ENCODE data around the gene LSM4.

LSM4 gene

DNA sequence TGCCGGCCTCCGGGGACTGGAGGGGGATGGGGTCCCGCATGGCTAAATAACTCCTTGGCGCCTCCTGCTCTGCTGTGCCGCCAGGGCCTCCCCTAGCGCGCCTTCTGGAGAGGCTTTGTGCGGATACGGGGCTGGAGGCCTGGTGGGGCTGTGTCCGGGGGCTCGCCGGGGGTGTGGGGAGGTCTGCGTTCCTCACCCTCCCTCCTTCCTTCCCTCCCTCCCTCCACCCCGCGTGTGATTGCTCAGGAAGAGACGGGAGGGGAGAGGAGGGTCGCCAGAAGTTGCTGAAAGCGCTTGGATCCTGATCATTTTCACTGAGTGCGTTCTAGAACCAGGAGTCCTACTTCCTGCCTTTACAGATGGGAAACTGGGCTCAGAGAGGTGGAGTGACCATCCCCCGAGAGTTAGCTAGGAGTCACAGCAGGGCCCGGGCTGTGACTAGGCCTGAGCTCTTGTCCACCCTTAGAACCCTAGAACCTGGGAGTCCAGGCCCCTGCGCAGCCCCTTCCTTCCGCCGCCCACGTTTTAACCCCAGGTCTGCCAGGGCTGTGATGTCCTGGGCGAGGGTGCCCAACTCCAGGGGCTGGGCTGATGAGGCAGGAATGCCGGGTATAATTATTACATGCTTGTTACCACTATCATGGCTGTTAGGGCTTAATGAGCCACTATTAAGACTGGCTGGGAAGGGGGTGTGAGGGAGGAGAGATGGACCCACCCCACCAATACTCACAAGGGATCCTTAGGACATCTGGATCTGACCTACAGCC, 40.7 kb downstream of the LSM4 start (continued):
- TF ChIP-seq, protein P1, sequence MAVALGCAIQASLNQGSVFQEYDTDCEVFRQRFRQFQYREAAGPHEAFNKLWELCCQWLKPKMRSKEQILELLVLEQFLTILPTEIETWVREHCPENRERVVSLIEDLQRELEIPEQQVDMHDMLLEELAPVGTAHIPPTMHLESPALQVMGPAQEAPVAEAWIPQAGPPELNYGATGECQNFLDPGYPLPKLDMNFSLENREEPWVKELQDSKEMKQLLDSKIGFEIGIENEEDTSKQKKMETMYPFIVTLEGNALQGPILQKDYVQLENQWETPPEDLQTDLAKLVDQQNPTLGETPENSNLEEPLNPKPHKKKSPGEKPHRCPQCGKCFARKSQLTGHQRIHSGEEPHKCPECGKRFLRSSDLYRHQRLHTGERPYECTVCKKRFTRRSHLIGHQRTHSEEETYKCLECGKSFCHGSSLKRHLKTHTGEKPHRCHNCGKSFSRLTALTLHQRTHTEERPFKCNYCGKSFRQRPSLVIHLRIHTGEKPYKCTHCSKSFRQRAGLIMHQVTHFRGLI (tag by site-specific recombination; IDR thresholded peaks at IDR 0.05), result peak; percentile 14; the same call in 1 of the 2 replicates
- TF ChIP-seq, protein P2, sequence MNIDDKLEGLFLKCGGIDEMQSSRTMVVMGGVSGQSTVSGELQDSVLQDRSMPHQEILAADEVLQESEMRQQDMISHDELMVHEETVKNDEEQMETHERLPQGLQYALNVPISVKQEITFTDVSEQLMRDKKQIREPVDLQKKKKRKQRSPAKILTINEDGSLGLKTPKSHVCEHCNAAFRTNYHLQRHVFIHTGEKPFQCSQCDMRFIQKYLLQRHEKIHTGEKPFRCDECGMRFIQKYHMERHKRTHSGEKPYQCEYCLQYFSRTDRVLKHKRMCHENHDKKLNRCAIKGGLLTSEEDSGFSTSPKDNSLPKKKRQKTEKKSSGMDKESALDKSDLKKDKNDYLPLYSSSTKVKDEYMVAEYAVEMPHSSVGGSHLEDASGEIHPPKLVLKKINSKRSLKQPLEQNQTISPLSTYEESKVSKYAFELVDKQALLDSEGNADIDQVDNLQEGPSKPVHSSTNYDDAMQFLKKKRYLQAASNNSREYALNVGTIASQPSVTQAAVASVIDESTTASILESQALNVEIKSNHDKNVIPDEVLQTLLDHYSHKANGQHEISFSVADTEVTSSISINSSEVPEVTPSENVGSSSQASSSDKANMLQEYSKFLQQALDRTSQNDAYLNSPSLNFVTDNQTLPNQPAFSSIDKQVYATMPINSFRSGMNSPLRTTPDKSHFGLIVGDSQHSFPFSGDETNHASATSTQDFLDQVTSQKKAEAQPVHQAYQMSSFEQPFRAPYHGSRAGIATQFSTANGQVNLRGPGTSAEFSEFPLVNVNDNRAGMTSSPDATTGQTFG (tag by site-specific recombination; IDR thresholded peaks at IDR 0.05; ENCODE audit: borderline replicate concordance), result no peak
- TF ChIP-seq ZNF658 (tag by site-specific recombination; IDR thresholded peaks at IDR 0.05) (no peak), SP2 (tag by site-specific recombination; IDR thresholded peaks at IDR 0.05) (peak; percentile 9; the same call in 1 of the 2 replicates), ZNF292 (tag by site-specific recombination; IDR thresholded peaks at IDR 0.05; ENCODE audit: borderline replicate concordance, low read depth) (no peak), ZNF2 (tag by site-specific recombination; IDR thresholded peaks at IDR 0.05) (no peak), ZNF843 (tag by site-specific recombination; IDR thresholded peaks at IDR 0.05) (0 out of 2 replicates have a peak, but pooled peaks have one; percentile 21), ZNF174 (tag by site-specific recombination; IDR thresholded peaks at IDR 0.05) (no peak), ZNF175 (tag by site-specific recombination; IDR thresholded peaks at IDR 0.05) (no peak), YY1 (tag by site-specific recombination; IDR thresholded peaks at IDR 0.05) (no peak), ZFP3 (tag by site-specific recombination; IDR thresholded peaks at IDR 0.05; ENCODE audit: low read depth) (no peak), ZNF473 (tag by site-specific recombination; IDR thresholded peaks at IDR 0.05) (no peak), SETDB1 (IDR thresholded peaks at IDR 0.05; ENCODE audit: insufficient read length, low read length) (no peak), ZNF341 (tag by site-specific recombination; IDR thresholded peaks at IDR 0.05; ENCODE audit: low read depth) (peak; percentile 64; the same call in 1 of the 2 replicates), ZNF610 (tag by site-specific recombination; IDR thresholded peaks at IDR 0.05; ENCODE audit: borderline replicate concordance) (no peak), ZNF830 (tag by site-specific recombination; IDR thresholded peaks at IDR 0.05; ENCODE audit: low read depth) (no peak), ZNF433 (tag by site-specific recombination; IDR thresholded peaks at IDR 0.05; ENCODE audit: low read depth) (no peak), KLF1 (tag by site-specific recombination; IDR thresholded peaks at IDR 0.05) (no peak; the same call in 1 of the 2 replicates), BCL11B (tag by site-specific recombination; IDR thresholded peaks at IDR 0.05; ENCODE audit: low read depth) (no peak), ZFP69B (tag by site-specific recombination; IDR thresholded peaks at IDR 0.05) (no peak), ZNF133 (tag by site-specific recombination; IDR thresholded peaks at IDR 0.05) (no peak), ZNF266 (tag by site-specific recombination; IDR thresholded peaks at IDR 0.05; ENCODE audit: low read depth) (no peak), ZBTB8A (tag by site-specific recombination; IDR thresholded peaks at IDR 0.05) (peak; percentile 85)
- TF ChIP-seq, protein P3, sequence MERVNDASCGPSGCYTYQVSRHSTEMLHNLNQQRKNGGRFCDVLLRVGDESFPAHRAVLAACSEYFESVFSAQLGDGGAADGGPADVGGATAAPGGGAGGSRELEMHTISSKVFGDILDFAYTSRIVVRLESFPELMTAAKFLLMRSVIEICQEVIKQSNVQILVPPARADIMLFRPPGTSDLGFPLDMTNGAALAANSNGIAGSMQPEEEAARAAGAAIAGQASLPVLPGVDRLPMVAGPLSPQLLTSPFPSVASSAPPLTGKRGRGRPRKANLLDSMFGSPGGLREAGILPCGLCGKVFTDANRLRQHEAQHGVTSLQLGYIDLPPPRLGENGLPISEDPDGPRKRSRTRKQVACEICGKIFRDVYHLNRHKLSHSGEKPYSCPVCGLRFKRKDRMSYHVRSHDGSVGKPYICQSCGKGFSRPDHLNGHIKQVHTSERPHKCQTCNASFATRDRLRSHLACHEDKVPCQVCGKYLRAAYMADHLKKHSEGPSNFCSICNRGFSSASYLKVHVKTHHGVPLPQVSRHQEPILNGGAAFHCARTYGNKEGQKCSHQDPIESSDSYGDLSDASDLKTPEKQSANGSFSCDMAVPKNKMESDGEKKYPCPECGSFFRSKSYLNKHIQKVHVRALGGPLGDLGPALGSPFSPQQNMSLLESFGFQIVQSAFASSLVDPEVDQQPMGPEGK (tag by site-specific recombination; IDR thresholded peaks at IDR 0.05), result peak; percentile 76
- TF ChIP-seq, protein P4, sequence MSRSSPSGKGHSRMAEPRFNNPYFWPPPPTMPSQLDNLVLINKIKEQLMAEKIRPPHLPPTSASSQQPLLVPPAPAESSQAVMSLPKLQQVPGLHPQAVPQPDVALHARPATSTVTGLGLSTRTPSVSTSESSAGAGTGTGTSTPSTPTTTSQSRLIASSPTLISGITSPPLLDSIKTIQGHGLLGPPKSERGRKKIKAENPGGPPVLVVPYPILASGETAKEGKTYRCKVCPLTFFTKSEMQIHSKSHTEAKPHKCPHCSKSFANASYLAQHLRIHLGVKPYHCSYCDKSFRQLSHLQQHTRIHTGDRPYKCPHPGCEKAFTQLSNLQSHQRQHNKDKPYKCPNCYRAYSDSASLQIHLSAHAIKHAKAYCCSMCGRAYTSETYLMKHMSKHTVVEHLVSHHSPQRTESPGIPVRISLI (tag by site-specific recombination; IDR thresholded peaks at IDR 0.05), result no peak
- TF ChIP-seq, protein P5, sequence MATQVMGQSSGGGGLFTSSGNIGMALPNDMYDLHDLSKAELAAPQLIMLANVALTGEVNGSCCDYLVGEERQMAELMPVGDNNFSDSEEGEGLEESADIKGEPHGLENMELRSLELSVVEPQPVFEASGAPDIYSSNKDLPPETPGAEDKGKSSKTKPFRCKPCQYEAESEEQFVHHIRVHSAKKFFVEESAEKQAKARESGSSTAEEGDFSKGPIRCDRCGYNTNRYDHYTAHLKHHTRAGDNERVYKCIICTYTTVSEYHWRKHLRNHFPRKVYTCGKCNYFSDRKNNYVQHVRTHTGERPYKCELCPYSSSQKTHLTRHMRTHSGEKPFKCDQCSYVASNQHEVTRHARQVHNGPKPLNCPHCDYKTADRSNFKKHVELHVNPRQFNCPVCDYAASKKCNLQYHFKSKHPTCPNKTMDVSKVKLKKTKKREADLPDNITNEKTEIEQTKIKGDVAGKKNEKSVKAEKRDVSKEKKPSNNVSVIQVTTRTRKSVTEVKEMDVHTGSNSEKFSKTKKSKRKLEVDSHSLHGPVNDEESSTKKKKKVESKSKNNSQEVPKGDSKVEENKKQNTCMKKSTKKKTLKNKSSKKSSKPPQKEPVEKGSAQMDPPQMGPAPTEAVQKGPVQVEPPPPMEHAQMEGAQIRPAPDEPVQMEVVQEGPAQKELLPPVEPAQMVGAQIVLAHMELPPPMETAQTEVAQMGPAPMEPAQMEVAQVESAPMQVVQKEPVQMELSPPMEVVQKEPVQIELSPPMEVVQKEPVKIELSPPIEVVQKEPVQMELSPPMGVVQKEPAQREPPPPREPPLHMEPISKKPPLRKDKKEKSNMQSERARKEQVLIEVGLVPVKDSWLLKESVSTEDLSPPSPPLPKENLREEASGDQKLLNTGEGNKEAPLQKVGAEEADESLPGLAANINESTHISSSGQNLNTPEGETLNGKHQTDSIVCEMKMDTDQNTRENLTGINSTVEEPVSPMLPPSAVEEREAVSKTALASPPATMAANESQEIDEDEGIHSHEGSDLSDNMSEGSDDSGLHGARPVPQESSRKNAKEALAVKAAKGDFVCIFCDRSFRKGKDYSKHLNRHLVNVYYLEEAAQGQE (tag by site-specific recombination; IDR thresholded peaks at IDR 0.05), result no peak
- TF ChIP-seq, protein P6, sequence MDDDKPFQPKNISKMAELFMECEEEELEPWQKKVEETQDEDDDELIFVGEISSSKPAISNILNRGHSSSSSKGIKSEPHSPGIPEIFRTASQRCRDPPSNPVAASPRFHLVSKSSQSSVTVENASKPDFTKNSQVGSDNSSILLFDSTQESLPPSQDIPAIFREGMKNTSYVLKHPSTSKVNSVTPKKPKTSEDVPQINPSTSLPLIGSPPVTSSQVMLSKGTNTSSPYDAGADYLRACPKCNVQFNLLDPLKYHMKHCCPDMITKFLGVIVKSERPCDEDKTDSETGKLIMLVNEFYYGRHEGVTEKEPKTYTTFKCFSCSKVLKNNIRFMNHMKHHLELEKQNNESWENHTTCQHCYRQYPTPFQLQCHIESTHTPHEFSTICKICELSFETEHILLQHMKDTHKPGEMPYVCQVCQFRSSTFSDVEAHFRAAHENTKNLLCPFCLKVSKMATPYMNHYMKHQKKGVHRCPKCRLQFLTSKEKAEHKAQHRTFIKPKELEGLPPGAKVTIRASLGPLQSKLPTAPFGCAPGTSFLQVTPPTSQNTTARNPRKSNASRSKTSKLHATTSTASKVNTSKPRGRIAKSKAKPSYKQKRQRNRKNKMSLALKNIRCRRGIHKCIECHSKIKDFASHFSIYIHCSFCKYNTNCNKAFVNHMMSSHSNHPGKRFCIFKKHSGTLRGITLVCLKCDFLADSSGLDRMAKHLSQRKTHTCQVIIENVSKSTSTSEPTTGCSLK (tag by site-specific recombination; IDR thresholded peaks at IDR 0.05), result no peak
